SK-N-MC (cell line): Measurements from ENCODE around the gene OSBPL5.

Experiments
- EZH2 ChIP-seq: fragments of 200-600 bp; sonication (generic); IDR thresholded peaks from one replicate; pipeline ENCODE4 v1.6.1; 2017; ENCODE audit warnings: antibody characterized with exemption
- POLR2AphosphoS5 ChIP-seq: IDR thresholded peaks from 2 replicates; pipeline ENCODE4 v1.6.1; 2012; ENCODE audit warnings: mild to moderate bottlenecking, low read depth, low read length, borderline replicate concordance

DNA sequence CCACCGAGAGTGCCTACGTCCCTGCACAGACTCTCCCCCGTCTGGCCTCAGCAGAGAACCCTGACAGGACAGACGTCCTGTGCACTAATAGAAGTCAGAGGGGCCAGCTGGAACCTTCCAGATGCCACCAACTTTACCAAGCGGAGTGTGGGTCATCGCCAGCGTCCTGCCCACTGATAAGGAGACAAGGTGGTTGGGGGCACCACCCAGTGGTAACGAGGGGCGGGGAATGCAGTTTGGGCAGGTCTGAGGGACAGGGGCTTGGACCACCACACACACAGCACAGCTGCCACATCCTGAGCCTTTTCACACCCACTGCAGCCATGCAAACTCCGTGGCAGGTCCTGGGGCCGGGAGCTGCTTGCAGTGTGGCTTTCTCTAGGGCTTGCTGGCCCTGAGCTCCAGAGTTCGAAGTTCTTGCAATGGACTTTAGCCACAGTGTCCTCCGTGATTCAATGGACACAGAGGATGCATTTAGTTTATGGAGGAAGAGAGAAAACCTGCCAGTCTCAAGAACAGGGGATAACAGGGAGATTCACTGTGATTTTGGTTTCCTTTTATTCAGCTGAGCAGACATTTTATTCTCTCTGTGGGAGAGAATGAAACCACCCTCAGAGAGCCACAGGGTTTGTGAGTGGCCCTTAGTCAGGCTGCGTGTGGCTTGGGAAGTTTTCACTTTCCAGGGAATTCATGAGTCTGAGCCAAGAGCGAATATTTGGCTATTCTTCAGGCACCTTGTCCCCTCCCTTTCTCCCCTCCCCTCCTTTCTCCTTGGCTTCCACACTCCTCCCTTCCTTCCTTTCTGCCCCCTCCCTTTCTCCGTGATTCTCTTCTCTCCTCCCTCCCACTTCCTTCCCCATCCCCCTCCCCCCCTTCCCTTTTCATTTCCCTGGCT, 40.4 kb upstream of the OSBPL5 start:
- TF ChIP-seq POLR2AphosphoS5 (no peak), EZH2 (no peak)
